GM21390 (cell line): ENCODE results near the gene SAMD15.
"Not testable (repeated sequence)": the region's sequence is repeated elsewhere in the genome, so short reads cannot be mapped to it uniquely, and the experiment has no call there.

Experiments used
- ATAC-seq: cut with Tn5 transposase; IDR thresholded peaks from one replicate; pipeline ENCODE4 v1.9.1; 2021; ENCODE audit not compliant: unreplicated experiment

The SAMD15 gene

DNA sequence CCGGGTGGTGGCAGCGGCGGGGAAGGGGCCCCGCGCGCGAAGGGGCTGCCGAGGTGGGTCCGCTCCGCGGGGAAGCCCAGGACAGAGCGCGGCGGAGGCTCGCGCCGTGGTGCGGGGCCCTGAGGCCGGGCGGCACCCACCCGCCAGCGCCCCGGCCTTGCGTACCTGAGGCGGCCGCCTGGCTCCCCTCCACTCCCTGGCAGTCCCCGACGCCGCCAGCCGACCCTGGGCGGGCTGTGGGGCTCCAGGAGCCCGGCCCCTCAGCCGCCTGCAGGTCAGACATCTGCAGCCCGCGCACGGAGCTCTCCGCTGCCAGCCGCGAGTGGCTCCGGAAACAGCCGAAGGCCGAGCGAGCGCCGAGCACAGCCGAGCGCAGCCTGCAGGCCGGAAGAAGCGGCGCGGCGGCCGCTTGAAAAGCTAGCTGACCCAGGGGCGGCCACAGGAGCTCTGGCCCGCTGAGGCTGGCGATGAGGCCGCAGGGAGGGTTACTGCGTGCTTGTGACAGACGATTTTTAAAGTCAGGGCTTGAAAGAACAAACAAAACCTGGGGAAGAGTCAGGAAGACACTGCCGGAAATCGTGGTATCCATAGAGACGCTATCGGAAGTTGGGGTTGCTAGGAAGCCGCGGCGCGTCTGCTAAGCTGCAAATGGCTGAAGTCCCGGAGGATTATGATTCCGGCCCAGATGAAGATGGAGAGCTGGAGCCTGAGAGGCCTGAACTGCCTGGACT is at the start of gene SAMD15, which contains the start of gene TMED8:
SAMD15 (plus strand) TSS at position 609 of the 731 bp plus-strand sequence; CDS start at position 649, 40 bp downstream.
TMED8 (minus strand) TSS at position 324 of the 731 bp plus-strand sequence; CDS start at position 283, 41 bp downstream.
- peak; percentile 83 for ATAC-seq

DNA sequence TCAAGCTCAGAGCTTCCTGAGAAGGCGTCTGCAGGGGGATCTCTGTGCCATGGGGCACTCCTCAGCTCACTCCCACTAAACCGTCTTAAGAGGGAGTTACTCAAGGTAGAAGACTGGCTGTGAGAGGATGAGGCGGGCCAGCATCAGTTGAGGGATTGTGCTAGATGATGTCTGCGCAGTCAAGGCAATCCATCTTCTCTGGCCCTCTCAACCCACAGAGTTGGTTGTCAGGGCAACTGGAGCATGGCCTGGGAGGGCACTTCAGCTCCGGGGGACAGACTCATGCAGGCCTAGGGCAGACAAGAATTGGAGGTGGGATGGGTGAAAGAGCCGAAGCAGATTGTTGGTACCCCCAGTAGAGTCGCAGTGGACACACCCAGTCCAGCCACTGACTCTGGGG is 47.3 kb upstream of the SAMD15 start:
- no peak for ATAC-seq

DNA sequence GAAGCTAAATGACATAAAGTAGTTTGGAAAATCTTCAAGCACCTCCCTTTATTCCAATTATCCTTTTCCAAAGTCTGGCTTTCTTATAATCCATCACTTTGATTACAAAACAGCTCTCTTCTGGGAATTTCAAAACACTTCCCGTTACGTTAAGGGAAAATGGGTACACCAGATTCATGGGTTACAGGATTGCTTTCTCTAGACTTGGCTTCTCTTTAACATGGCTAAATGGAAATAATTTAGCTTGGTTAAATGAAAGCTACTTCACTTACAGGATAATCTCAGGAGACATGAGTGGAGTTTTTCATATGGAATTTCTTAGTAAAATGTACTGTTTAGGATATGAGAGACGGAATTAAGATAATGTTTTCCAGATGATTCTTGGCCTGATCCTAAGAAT is 41.6 kb upstream of the SAMD15 start:
- no peak for ATAC-seq

DNA sequence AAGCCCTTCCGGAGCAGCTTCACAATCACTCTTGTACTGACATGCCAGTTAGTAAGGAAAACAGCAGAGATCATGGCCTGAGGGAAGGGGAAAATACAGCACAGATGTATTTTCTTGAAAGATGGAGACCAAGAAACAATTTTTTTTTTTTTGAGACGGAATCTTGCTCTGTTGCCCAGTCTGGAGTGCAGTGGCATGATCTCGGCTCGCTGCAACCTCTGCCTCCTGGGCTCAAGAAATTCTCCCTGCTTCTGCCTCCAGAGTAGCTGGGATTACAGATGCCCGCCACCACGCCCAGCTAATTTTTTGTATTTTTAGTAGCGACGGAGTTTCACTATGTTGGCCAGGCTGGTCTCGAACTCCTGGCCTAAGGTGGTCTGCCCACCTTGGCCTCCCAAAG is 39.9 kb upstream of the SAMD15 start:
- ATAC-seq, result not testable (repeated sequence)

DNA sequence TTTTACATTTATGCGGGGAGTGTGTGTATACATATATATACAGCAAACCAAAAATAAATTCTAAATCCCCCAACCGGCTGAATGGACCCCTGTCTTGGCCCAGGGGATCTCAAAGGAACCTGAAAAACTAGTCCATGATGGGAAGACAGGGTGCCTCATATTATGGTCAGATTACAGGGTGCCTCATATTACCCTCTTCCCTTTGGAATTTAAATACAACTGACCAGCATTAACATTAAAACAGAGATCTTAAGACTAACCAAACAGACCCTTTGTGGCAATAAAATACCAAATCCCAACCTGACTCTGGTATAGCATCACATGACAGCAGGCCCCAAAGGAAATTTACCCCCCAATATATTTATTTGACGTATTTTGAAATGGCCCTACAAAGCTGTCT is 39.3 kb upstream of the SAMD15 start:
- no peak for ATAC-seq

DNA sequence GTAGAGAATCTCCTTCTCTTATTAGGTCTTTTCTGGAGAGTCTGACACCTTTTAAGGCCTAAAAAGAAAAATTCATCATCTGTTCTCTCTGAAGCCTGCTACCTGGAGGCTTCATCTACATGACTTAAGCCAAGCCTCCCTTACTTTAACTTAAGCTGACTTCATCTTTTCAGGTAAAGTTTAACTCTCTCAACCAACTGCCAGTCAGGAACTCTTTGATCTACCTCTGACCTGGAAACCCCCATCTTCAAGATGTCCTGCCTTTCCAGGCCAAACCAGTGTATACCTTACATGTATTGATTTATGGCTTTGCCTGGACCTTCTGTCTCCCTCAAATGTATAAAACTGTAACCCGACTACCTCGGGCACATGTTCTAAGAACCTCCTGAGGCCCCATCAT is 38.9 kb upstream of the SAMD15 start:
- no peak for ATAC-seq

DNA sequence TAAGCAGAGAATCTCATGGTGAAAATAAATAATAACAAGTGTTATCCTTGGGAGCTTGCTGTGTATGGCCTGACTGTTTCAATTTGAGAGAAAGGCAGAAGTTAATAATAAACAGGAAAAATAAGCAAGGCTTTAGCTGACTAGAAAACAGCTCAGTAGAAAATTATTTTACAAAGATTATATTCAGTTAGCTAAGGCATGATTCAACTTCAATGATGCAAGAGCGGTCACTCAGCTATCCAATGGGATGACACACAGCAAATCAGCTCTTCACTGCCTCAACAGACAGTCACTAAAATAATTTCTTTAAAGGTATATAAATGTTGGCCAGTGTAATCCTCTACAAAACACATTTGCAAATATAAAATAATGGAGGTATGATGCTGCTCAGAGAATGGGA is 37.8 kb upstream of the SAMD15 start:
- no peak for ATAC-seq

DNA sequence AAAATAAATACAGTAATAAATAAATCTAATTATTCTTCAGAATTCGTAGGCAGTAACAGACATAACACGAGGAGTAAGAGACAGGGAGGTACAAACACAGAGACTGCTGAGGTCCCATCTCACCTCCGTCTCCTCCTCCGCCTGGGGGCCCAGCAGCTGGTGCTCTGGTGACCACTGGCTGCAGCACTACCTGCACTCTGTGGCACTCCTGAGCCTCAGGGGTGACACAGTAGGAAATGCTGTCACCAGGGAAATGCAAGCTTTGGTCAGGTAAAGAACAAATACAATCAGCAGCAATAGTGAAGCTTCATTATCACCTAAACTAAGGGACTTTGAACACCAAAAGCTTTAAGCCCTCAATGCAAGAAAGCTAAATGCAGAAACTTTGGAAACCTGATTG is 36.8 kb upstream of the SAMD15 start:
- no peak for ATAC-seq

DNA sequence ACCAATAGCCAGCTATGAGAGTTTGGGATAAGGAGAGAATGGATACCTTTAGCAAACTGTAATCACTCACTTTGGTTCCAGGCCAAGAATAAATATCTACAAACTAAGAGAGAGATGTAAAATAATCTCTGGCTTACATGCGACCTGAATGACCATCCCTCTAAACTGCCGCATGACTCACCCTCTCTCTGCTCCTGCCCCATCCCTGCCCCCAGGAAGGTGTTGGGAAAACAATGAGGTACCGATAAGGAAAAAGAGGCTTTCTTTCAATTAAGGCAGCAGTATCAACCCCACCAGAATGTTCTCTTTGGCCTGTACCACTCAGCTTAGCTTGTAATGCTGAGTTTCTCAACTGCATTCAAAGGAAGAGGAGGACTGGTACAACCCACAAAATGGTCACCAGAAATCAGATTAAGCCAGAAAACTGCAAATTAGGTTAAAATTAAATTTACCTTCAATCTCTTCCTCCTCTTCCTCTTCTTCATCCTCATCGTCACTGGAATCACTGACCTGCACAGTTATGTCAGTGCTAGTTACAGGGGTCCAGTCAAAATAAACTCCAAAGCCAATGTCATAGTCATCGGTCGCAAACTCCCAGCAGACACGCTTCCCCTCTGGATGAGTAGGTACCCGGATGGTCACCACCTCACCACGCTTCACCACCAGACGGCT is 34.3 kb upstream of the SAMD15 start:
- no peak for ATAC-seq

DNA sequence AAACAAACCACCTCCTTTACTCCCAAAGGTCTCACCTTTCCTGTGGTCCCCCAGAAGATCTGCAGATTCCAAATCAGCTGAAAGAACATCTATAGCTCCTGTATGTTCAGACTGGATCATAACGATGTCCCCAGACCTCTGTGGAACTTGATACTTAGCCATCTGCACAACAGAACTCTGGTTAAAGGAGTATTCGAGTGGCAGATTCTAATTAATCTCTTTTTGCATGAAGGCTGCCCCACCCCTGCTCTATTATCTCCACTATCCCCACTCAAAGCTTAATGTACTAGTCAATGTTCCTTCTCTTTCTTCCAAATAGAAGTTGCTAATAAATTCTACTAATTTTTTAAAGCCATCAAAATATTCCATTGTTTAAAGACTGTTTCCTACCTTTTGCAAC is 33.5 kb upstream of the SAMD15 start:
- no peak for ATAC-seq

DNA sequence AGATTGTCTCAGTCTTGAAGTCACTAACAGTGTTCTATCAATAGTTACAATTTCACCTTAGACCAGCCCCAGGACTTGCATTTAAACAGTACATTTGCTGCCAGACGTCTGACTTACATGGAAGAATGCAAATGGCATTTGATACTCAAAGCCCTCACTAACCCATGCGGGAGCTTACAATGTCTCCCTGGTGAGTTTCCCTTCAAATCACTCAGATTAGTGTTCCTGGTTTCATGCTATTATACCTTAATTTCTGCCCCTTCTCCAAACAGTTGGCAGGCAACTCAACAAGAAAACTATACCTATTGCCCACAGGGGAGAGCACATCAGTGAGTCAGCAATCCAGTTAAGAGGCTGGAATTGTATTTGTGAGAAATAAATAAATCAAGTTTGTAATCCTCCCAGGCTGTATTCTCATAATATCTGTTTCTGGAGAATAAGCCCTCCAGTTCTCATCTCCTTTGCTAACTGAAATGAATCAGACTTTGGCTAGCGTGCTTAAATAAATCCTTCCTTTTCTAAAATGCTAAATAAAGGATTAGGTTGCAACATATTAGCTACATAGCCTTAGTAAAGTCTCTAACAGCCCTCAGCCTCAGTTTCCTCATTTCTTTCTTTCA is 32.7 kb upstream of the SAMD15 start:
- no peak for ATAC-seq

DNA sequence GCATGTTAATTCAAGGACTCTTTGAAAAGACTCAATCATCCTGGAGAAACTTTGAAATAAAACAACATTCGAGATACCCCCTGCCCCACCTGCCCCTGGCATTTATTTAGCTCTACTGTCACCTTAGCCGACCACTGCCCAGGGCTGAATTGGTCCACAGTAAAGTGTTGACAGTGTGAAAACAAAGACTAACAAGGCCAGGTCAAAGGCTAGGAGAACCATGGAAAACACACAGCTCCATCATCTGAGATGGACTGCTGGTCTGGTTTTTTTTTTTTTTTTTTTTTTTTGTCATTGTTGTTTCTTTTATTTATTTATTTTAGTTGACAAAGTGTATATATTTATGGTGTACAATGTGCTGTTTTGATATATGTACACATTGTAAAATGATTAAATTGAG is 30.7 kb upstream of the SAMD15 start:
- ATAC-seq, result no peak

DNA sequence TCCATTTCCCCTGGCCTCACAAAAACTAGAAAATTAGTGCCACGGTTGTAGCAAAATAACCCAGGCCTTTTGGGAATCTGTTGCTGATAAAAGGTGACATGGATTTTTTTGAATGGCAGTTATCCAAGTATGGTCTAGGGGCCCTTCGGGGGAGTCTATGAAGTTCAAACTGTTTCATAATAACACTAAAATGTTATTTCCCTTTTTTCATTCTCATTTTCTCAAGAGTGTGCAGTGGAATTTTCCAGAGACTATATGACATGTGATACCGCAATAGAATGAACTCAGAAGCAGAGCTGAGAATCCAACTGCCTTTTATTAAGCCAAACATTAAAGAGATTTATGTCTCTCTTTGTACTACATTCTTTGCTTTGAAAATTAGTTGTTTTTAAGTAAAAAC is 29.4 kb upstream of the SAMD15 start:
- no peak for ATAC-seq

DNA sequence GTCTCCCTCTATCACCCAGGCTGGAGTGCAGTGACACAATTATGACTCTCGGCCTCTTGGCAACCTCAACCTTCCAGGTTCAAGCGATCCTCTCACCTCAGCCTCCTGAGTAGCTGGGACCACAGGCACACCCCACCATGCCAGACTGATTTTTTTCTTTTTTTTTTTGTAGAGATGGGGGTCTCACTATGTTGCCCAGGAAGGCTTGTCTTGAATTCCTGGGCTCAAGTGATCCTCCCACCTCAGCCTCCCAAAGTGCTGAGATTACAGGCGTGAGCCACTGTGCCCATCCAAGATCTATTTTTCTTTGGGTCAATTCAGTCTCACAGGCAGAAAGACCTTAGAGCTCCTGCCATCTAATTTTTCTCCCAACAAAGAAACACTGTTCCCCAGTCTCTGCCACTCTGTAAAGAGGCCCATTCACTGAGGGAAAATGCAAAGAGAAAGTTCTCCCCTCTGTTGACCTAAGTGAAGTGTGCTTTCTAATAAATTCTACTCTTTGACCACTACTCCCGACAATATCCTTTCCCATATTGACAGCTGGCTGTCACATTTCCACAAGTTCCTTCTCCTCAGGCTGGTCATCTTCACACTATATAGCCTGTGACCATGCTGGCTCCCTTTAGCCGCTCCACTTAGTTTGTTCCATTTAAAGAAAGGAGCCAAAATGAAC is 23.6 kb upstream of the SAMD15 start:
- no peak for ATAC-seq

DNA sequence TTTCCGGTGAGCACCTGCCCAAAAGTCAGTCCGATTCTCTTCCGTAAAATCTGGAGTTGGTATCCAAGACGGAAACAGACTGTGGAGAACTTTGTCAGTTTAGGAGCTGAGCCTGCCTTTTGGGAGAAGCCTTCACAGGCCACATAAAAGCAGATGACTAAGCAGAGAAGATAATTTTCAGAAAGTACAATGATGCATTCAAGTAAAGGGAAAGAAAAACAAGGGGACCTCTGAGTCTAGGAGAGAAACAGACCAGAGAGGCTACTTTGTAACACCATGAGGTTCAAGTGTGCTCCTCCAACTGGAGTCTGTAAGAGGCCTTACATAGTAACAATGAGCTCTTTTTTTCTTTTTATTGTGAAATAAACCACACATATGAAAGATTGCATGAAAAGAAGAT is 21.4 kb upstream of the SAMD15 start:
- no peak for ATAC-seq

DNA sequence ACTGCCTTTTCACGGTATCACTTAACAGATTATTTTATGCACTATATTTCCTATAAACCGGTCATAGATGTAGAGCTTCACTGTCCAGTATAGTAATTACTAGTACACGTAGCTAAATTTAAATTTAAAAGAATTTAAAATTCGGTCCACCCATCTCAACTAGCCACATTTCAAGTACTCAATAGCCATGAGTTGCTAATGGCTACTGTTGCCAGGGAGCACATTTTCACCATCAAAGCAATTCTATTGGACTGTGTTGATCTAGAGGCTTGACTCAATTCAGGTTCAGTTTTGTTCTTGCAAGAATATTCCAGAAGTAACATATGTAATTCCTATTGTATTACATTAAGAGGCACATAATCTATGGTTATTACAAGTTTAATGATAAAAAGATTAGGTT is 20.3 kb upstream of the SAMD15 start:
- ATAC-seq, result no peak

DNA sequence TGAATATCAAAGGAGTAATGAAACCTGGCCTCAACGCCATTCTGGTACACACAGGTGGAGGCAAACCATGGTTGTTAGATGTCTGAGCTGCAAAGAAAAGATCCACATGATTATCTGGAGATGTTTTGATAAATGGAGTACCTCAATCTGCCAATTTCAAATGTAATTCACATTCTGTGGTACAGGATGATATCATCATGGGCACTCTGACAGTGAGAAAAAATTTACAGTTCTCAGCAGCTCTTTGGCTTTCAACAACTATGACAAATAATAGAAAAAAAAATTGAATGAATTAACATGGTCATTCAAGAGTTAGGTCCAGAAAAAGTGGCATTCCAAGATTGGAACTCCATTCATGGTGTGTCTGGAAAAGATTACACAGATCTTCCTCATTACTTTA is 17.6 kb upstream of the SAMD15 start:
- no peak for ATAC-seq

DNA sequence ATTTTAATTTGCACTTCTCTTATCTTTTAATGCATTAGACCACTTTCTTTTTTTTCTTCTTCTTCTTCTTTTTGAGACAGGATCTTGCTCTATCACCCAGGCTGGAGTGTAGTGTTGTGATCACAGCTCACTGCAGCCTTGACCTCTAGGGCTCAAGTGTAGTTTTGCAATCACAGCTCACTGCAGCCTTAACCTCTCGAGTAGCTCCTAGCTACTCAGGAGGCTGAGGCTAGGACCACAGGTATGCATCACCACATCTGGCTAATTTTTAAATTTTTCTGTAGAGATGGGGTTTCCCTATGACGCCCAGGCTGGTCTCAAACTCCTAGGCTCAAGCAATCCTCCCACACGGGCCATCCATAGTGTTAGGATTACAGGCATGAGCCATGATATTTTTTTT is 13.0 kb upstream of the SAMD15 start:
- no peak for ATAC-seq

DNA sequence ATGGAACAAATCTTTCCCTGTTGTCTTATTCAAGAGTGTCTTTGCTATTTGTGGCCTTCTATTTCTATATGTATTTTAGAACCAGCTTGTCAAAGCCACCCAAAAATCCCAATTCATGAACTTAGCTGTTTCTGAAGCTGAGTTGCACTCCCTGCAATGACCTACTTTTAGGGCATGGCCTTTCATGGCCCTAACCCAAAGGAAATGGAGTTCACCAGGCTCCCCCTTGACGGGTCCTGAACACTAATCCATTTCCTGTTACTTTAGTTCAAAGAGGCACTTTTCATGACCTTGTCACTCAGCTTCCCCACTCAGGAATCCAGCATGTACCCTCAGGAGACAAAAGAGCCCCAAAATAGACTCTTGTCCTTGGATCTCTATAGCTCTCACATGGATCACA is 7.9 kb upstream of the SAMD15 start:
- no peak for ATAC-seq

DNA sequence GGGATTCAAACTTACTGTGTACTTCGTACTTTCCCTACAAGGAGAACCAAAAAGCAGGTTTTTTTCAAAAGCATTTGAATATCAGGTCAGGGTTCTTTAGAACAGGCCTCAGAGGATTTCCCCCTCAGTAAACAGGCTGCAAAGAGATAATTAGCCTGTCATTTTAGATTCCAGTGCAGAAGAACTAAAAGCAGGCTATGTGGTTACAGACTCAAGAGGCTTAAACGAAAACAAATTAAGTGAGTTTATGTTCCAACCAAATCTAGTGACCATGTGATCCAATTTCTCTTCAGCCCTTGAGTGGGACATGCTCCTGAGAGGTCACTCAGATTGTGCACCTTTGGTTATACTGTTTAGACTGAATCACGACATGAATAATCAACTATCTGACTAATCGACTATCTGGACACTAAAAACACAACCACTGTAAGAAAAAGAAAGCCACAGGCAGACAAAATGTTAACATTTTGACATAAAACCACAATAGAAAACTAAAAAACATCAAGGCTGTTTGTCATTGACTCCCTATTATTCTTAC is 4.8 kb upstream of the SAMD15 start:
- peak; percentile 27 for ATAC-seq

DNA sequence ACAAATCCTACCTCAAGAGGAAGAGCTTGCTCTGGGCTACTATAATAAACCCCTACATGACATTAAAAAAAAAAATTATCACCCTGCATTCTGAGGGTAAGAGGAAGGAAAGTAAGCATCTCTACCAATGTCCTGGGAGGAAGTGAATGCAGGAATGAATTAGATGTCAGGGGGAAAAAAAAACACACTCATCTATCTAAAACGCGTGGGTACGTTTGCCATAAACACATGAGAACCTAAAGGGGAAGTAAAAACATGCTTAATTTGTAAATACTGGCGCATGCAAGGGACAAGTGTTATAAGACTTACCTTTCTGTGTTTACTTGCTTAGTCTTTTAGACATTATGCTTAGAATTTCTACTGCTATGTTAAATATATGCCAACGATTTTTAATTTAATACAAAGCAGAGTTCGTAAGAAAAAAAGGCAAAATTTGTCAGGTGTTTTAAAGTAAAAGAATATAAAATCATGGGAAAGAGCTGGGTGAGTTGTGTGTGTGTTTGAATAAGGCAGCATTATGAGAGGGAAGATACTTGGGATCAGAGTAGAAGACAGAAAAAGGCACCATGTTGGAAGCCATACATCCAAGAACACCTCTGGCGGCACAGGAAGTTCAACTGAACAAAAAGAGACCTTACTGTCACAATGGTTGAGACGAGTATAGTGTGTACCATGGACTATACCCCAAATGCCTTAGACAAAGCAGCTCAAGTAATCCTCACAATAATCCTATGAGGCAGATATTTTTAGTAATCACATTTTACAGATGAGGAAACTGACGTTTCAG is 1.8 kb upstream of the SAMD15 start:
- no peak for ATAC-seq
